ENCODE data around the gene GPATCH4. TPM values are rescaled to one million over a fixed set of nuclear protein-coding genes. Genes with fewer than 3 reads are reported as not detected.

Gene GPATCH4
- total RNA-seq, 1 donor = 24.2 TPM

DNA sequence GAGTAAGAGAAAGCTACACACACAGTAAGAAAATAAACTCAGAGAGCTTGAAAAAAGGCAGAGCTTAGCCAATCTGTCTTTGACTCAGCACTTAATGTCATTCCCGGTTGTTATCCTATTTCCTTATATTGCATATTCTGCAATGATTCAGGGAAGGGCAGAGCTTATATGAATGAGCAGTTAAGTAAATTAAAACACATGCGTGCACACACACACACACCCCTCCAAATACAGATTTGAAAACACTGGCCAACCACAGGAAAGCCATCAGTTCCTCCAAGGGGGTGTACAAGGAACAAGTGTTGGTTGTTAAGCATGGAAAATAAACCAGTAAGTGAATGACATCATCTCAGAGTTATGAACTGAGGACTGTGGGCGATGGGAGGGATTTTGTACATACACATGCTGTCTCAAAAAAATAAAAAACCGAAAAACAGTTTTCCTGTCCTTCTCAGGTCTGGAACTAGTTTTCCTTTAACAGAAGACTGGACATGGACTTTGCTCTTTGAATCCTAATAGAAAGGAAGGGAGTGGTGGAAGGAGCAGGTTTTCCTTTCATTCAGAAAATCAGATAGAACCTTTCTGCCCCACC lies 29.9 kb downstream of the GPATCH4 start:
- DNase-seq (ENCODE audit: low read depth) = peak; percentile 70
- H3K4me3 ChIP-seq (ENCODE audit: low read depth, low read length) = peak overlapping the region; percentile 71
- TF ChIP-seq, protein P1, sequence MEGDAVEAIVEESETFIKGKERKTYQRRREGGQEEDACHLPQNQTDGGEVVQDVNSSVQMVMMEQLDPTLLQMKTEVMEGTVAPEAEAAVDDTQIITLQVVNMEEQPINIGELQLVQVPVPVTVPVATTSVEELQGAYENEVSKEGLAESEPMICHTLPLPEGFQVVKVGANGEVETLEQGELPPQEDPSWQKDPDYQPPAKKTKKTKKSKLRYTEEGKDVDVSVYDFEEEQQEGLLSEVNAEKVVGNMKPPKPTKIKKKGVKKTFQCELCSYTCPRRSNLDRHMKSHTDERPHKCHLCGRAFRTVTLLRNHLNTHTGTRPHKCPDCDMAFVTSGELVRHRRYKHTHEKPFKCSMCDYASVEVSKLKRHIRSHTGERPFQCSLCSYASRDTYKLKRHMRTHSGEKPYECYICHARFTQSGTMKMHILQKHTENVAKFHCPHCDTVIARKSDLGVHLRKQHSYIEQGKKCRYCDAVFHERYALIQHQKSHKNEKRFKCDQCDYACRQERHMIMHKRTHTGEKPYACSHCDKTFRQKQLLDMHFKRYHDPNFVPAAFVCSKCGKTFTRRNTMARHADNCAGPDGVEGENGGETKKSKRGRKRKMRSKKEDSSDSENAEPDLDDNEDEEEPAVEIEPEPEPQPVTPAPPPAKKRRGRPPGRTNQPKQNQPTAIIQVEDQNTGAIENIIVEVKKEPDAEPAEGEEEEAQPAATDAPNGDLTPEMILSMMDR (IDR thresholded peaks at IDR 0.05; ENCODE audit: insufficient read depth, low read depth, low read length) = no peak

DNA sequence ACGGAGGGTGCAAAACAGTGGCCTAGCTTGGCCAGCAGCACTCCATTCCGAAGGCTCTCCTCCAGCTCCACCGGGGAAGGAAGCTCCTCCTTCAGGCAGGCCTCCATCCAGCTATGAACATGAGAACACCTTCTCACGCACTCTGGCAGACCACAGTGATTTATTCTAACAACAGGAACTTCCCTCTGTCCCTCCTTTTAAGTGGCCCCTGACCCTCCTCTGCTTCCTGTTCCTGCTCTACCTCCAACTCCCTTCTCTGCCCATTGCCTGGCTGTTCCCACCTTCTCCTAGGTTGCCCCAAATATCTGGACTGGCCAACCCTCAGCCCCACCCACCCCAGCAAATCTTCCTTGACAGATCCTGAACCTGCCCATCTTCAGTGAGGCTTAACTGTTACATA lies 34.8 kb downstream of the GPATCH4 start:
- DNase-seq (ENCODE audit: low read depth) = no peak
- no peak overlapping the region for H3K4me3 ChIP-seq (ENCODE audit: low read depth, low read length)
- TF ChIP-seq, protein P1 (IDR thresholded peaks at IDR 0.05; ENCODE audit: insufficient read depth, low read depth, low read length) = no peak

DNA sequence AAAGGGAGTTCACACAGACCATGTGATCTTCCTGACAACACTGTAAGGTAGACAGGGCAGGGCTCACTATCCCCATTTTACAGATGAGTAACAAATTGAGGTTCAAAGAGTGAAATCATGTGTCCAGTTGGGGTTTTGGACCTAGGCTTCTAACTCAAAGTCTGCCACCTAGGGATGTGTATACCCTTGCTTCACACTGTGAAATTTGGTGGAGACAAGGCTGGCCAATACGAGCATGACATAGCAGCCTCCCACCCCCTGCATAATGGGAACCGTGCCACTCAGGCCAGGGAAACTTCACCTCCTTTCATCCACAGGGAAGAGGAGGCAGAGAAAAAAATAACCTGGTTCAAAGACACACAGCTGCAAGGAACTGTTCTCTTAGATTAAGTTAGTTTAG lies 35.8 kb downstream of the GPATCH4 start:
- no peak overlapping the region for H3K4me3 ChIP-seq (ENCODE audit: low read depth, low read length)
- no peak for DNase-seq (ENCODE audit: low read depth)
- TF ChIP-seq, protein P1 (IDR thresholded peaks at IDR 0.05; ENCODE audit: insufficient read depth, low read depth, low read length) = no peak

DNA sequence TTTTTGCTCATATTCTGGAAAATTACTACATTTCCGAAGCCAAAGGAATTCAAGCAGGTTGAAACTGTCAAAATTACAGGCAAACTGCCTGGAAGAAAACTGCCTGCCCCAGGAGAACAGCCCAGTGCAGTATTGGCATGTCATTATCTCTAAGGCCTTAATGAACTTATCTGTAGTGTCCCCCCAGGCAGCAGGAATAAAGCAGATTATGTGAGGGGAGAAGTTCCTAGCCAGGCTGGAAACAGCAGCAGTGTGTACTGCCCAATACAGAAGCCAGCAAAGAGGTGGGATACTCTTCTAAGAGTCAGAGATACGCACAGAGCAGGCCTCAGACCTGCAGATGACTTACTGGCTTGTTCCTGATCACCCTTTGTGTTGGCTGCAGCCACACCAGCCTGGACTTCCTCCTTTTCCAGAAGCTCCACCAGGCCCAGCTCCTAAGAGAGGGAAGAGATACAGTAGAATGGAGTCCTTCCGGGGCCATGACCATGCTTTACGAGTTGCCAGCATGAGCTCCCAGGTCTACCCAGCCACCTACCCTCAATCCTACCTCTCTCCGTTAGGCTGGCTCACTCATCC lies 40.6 kb downstream of the GPATCH4 start:
- no peak overlapping the region for H3K4me3 ChIP-seq (ENCODE audit: low read depth, low read length)
- no peak for DNase-seq (ENCODE audit: low read depth)
- TF ChIP-seq, protein P1 (IDR thresholded peaks at IDR 0.05; ENCODE audit: insufficient read depth, low read depth, low read length) = no peak

DNA sequence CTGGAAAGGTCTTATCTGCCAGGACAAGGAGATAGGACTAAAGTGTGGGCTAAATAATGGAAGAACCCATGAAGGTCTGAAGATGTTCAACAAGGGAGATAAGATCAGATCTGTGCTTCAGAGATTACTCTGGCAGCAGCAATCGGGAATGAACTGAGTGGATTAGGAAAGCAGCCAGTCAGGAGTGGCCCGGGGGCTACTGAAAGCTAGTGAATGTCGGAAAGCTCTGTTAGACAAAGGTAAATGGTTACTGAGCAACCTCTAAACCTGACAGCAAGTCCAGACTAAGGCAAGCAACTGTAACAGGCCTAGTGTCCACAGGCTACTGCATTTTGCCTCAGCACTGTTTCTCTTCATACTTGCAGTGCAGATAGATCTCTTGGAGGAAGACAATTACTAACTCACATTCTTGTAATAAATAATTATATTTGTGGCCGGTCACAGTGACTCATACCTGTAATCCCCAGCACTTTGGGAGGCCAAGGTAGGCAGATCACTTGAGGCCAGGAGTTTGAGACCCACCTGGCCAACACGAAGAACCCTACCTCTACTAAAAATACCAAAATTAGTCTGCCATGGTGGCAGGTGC lies 41.4 kb downstream of the GPATCH4 start:
- TF ChIP-seq, protein P1 (IDR thresholded peaks at IDR 0.05; ENCODE audit: insufficient read depth, low read depth, low read length) = no peak
- H3K4me3 ChIP-seq (ENCODE audit: low read depth, low read length) = no peak overlapping the region
- DNase-seq (ENCODE audit: low read depth) = no peak

DNA sequence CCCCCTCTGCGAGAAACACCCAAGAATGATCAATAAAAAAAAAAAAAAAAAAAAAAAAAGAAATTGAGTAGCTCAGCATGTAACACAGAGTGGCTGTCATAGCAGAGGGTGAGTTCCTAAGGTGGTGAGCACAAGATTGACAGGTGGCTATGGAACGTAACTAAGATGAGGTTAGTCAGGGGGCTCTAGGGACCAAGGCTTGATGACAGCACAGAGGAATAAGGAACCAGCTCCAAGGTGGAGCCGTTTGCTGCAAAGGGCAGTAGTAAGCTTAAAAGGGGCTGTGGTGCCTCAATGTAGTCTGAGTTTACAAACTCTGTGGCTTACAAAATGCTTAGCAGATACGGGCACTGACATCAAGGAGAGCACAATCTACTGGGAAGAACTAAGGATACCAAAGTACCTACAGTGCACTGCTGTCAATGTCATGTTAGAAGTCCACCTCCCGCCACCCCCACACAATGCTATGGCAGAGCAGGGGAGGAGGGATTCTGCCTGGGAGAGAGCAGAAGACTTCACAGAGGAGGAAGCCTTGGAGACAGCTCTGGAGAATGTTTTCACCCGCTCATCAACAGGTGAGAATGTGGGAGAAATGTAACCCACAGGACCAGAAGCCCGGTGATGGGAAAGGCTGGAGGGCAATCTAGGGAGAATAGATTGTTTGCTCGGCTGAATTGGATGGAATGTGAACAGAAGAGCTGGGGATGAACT lies 42.0 kb downstream of the GPATCH4 start:
- DNase-seq (ENCODE audit: low read depth) = no peak
- TF ChIP-seq, protein P1 (IDR thresholded peaks at IDR 0.05; ENCODE audit: insufficient read depth, low read depth, low read length) = no peak
- no peak overlapping the region for H3K4me3 ChIP-seq (ENCODE audit: low read depth, low read length)

All from fibroblast of villous mesenchyme (primary cell).